ENCODE results near the gene PFDN2. TPM values are rescaled to one million over a fixed set of nuclear protein-coding genes. Genes with fewer than 3 reads are reported as not detected.
"Not testable (repeated sequence)": the region's sequence is repeated elsewhere in the genome, so short reads cannot be mapped to it uniquely, and the experiment has no call there.

Gene PFDN2
- total RNA-seq, 2 experiments from 2014 or later: 141 to 148 TPM

- Mint-ChIP-seq H3K27ac (peak overlapping the region; percentile 7), H3K36me3 (peaks cover 54% of the 10 kb centered on the region), H3K4me1 (peaks cover 55% of the 10 kb centered on the region), H3K4me3 (no peak overlapping the region), H3K27me3 (no peaks in the 10 kb centered on the region), H3K9me3 (no peaks in the 10 kb centered on the region)
- DNase-seq: no peak
Observed at GRCh38 chr1:161127649-161128048, 9.8 kb upstream of the PFDN2 start.

GRCh38 chr1:161122967-161123366 lies 5.1 kb upstream of the PFDN2 start:
- no peak for DNase-seq
- Mint-ChIP-seq H3K4me1 (peaks cover 51% of the 10 kb centered on the region), H3K27me3 (no peaks in the 10 kb centered on the region), H3K4me3 (no peak overlapping the region), H3K36me3 (peaks cover 51% of the 10 kb centered on the region), H3K9me3 (no peaks in the 10 kb centered on the region), H3K27ac (peak overlapping the region; percentile 7)

- Mint-ChIP-seq H3K4me3 (no peak overlapping the region), H3K36me3 (peaks cover 45% of the 10 kb centered on the region), H3K27ac (peak overlapping the region; percentile 85), H3K27me3 (no peaks in the 10 kb centered on the region), H3K4me1 (peaks cover 44% of the 10 kb centered on the region), H3K9me3 (no peaks in the 10 kb centered on the region)
- DNase-seq: no peak
Observed at GRCh38 chr1:161121834-161122233, 4.0 kb upstream of the PFDN2 start.

GRCh38 chr1:161121042-161121650 lies 3.3 kb upstream of the PFDN2 start:
- peak overlapping the region; percentile 85 for H3K27ac Mint-ChIP-seq
- peaks cover 47% of the 10 kb centered on the region for H3K36me3 Mint-ChIP-seq

GRCh38 chr1:161119092-161119903 lies 1.5 kb upstream of the PFDN2 start:
- H3K27me3 Mint-ChIP-seq: no peaks in the 10 kb centered on the region
- no peaks in the 10 kb centered on the region for H3K9me3 Mint-ChIP-seq
- H3K36me3 Mint-ChIP-seq: peaks cover 57% of the 10 kb centered on the region
- peak; percentile 74 for DNase-seq
- peak overlapping the region; percentile 90 for H3K27ac Mint-ChIP-seq
- peak overlapping the region; percentile 93 for H3K4me3 Mint-ChIP-seq
- H3K4me1 Mint-ChIP-seq: peaks cover 59% of the 10 kb centered on the region

More at GRCh38 chr1:161121042-161121650, 3.3 kb upstream of the PFDN2 start:
- Mint-ChIP-seq H3K4me1 (peaks cover 47% of the 10 kb centered on the region), H3K27me3 (no peaks in the 10 kb centered on the region), H3K9me3 (no peaks in the 10 kb centered on the region), H3K4me3 (peak overlapping the region; percentile 37)
- DNase-seq: no peak

GRCh38 chr1:161115961-161116360 lies 1.9 kb downstream of the PFDN2 start:
- not testable (repeated sequence) for H3K9me3 Mint-ChIP-seq, DNase-seq, H3K27me3 Mint-ChIP-seq
- peaks cover 72% of the 10 kb centered on the region for H3K4me1 Mint-ChIP-seq
- peaks cover 56% of the 10 kb centered on the region for H3K36me3 Mint-ChIP-seq
- peak overlapping the region; percentile 90 for H3K27ac Mint-ChIP-seq
- H3K4me3 Mint-ChIP-seq: peak overlapping the region; percentile 93

- Mint-ChIP-seq H3K27ac (peak overlapping the region; percentile 90), H3K27me3 (no peaks in the 10 kb centered on the region), H3K4me1 (peaks cover 67% of the 10 kb centered on the region), H3K4me3 (peak overlapping the region; percentile 93), H3K9me3 (no peaks in the 10 kb centered on the region), H3K36me3 (peaks cover 52% of the 10 kb centered on the region)
- DNase-seq: peak; percentile 47
Observed at GRCh38 chr1:161115132-161115711, 2.6 kb downstream of the PFDN2 start.

GRCh38 chr1:161114556-161114955 lies 3.3 kb downstream of the PFDN2 start:
- H3K4me3 Mint-ChIP-seq: peak overlapping the region; percentile 11
- peaks cover 60% of the 10 kb centered on the region for H3K4me1 Mint-ChIP-seq
- no peak for DNase-seq
- no peaks in the 10 kb centered on the region for H3K9me3 Mint-ChIP-seq
- H3K36me3 Mint-ChIP-seq: peaks cover 47% of the 10 kb centered on the region
- peak overlapping the region; percentile 90 for H3K27ac Mint-ChIP-seq
- no peaks in the 10 kb centered on the region for H3K27me3 Mint-ChIP-seq

GRCh38 chr1:161113915-161114314 lies 3.9 kb downstream of the PFDN2 start:
- H3K4me3 Mint-ChIP-seq: no peak overlapping the region
- peak overlapping the region; percentile 54 for H3K27ac Mint-ChIP-seq
- peaks cover 54% of the 10 kb centered on the region for H3K4me1 Mint-ChIP-seq
- DNase-seq: no peak
- no peaks in the 10 kb centered on the region for H3K9me3 Mint-ChIP-seq
- peaks cover 45% of the 10 kb centered on the region for H3K36me3 Mint-ChIP-seq
- no peaks in the 10 kb centered on the region for H3K27me3 Mint-ChIP-seq

GRCh38 chr1:161111527-161111926 lies 6.3 kb downstream of the PFDN2 start:
- Mint-ChIP-seq H3K36me3 (peaks cover 42% of the 10 kb centered on the region), H3K27ac (no peak overlapping the region), H3K27me3 (no peaks in the 10 kb centered on the region), H3K4me3 (no peak overlapping the region), H3K4me1 (peaks cover 47% of the 10 kb centered on the region), H3K9me3 (no peaks in the 10 kb centered on the region)
- DNase-seq: no peak

- H3K9me3 Mint-ChIP-seq: peaks cover 1% of the 10 kb centered on the region
- H3K4me3 Mint-ChIP-seq: no peak overlapping the region
- H3K36me3 Mint-ChIP-seq: peaks cover 42% of the 10 kb centered on the region
- H3K27me3 Mint-ChIP-seq: no peaks in the 10 kb centered on the region
- peaks cover 45% of the 10 kb centered on the region for H3K4me1 Mint-ChIP-seq
- H3K27ac Mint-ChIP-seq: no peak overlapping the region
- no peak for DNase-seq
Observed at GRCh38 chr1:161111117-161111516, 6.7 kb downstream of the PFDN2 start.

GRCh38 chr1:161106431-161106830 lies 11.4 kb downstream of the PFDN2 start:
- DNase-seq: no peak
- peaks cover 22% of the 10 kb centered on the region for H3K4me1 Mint-ChIP-seq
- H3K27ac Mint-ChIP-seq: no peak overlapping the region
- no peaks in the 10 kb centered on the region for H3K27me3 Mint-ChIP-seq
- H3K36me3 Mint-ChIP-seq: peaks cover 24% of the 10 kb centered on the region
- no peak overlapping the region for H3K4me3 Mint-ChIP-seq
- H3K9me3 Mint-ChIP-seq: peaks cover 1% of the 10 kb centered on the region

- no peak for DNase-seq
- no peak overlapping the region for H3K27ac Mint-ChIP-seq
- H3K4me3 Mint-ChIP-seq: no peak overlapping the region
- no peaks in the 10 kb centered on the region for H3K27me3 Mint-ChIP-seq
- H3K9me3 Mint-ChIP-seq: no peaks in the 10 kb centered on the region
- peaks cover 19% of the 10 kb centered on the region for H3K36me3 Mint-ChIP-seq
- peaks cover 49% of the 10 kb centered on the region for H3K4me1 Mint-ChIP-seq
Observed at GRCh38 chr1:161100556-161100955, 17.3 kb downstream of the PFDN2 start.

GRCh38 chr1:161099090-161099802 lies 18.6 kb downstream of the PFDN2 start:
- Mint-ChIP-seq H3K27ac (no peak overlapping the region), H3K36me3 (peaks cover 15% of the 10 kb centered on the region), H3K4me3 (peak overlapping the region; percentile 60), H3K9me3 (no peaks in the 10 kb centered on the region), H3K27me3 (no peaks in the 10 kb centered on the region), H3K4me1 (peaks cover 43% of the 10 kb centered on the region)
- DNase-seq: no peak

Measured in activated naive CD8-positive, alpha-beta T cell treated with anti-CD3 and anti-CD28 coated beads for 36 hours (primary cell).